Measurements from ENCODE around the gene ZNF583.

Gene ZNF583

DNA sequence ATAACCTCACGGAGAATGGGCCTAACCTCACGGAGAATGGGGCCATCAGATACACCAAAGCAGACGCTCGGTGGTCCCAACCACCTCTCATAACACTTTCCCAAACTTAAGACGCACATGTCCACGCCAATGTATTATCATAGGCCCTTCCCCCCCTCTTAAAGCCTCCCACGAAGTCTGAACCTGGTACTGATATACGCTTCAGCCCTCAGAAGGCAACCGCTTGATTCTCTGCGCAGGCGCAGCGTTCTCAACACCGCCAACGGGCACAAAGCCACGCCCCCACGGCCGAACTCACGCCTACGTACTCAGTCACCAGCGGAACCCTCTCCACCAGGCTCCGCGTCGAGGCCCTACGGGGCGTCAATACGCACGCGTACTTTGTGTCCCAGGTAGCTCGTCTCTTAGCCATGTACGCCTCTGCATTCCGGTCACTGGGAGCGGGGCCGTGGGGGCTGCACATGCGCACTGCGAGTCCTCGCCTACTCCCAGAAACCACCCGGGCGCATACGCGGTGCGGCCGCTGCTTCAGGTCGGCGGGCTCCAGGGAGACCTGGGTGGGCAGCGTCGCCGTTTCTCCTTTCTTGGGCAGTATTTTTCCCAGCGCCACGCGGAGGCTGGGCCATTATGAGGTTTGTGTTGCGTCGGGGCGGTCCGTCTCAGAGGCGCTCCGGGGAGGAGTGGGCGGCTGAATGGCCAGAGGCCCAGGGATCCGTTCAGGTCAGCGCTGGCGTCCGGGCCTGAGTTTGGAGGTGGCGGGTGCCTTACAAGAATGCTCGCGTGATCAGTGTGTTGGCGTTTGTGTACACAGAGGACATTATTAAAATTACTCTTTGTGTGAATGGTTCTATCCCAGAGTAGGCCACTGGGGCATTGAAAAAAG lies 36.1 kb upstream of the ZNF583 start:
- H3K9ac ChIP-seq (ENCODE audit: low read length) = no peak overlapping the region
- no peak overlapping the region for H3K4me3 ChIP-seq (ENCODE audit: low read length)
- no peak overlapping the region for H2AFZ ChIP-seq (ENCODE audit: low read depth, low read length)
- no peaks in the 10 kb centered on the region for H4K20me1 ChIP-seq (ENCODE audit: insufficient read depth, low read length)
- H3K27ac ChIP-seq (ENCODE audit: low read length) = no peak overlapping the region
- no peak overlapping the region for H3K4me2 ChIP-seq (ENCODE audit: low read length)
- no peaks in the 10 kb centered on the region for H3K79me2 ChIP-seq (ENCODE audit: low read length)
- TF ChIP-seq EZH2phosphoT487 (IDR thresholded peaks at IDR 0.05; ENCODE audit: low read depth) = no peak
- TF ChIP-seq, protein P1, sequence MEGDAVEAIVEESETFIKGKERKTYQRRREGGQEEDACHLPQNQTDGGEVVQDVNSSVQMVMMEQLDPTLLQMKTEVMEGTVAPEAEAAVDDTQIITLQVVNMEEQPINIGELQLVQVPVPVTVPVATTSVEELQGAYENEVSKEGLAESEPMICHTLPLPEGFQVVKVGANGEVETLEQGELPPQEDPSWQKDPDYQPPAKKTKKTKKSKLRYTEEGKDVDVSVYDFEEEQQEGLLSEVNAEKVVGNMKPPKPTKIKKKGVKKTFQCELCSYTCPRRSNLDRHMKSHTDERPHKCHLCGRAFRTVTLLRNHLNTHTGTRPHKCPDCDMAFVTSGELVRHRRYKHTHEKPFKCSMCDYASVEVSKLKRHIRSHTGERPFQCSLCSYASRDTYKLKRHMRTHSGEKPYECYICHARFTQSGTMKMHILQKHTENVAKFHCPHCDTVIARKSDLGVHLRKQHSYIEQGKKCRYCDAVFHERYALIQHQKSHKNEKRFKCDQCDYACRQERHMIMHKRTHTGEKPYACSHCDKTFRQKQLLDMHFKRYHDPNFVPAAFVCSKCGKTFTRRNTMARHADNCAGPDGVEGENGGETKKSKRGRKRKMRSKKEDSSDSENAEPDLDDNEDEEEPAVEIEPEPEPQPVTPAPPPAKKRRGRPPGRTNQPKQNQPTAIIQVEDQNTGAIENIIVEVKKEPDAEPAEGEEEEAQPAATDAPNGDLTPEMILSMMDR (IDR thresholded peaks at IDR 0.05; ENCODE audit: low read depth, low read length) = no peak
- no peaks in the 10 kb centered on the region for H3K27me3 ChIP-seq (ENCODE audit: low read depth, low read length)
- no peaks in the 10 kb centered on the region for H3K36me3 ChIP-seq (replicated peaks; ENCODE audit: low read depth, low read length)
- no peaks in the 10 kb centered on the region for H3K4me1 ChIP-seq (ENCODE audit: low read length)
- H3K9me3 ChIP-seq (ENCODE audit: insufficient read depth, low read length) = no peaks in the 10 kb centered on the region; the same call in 1 of the 2 replicates

DNA sequence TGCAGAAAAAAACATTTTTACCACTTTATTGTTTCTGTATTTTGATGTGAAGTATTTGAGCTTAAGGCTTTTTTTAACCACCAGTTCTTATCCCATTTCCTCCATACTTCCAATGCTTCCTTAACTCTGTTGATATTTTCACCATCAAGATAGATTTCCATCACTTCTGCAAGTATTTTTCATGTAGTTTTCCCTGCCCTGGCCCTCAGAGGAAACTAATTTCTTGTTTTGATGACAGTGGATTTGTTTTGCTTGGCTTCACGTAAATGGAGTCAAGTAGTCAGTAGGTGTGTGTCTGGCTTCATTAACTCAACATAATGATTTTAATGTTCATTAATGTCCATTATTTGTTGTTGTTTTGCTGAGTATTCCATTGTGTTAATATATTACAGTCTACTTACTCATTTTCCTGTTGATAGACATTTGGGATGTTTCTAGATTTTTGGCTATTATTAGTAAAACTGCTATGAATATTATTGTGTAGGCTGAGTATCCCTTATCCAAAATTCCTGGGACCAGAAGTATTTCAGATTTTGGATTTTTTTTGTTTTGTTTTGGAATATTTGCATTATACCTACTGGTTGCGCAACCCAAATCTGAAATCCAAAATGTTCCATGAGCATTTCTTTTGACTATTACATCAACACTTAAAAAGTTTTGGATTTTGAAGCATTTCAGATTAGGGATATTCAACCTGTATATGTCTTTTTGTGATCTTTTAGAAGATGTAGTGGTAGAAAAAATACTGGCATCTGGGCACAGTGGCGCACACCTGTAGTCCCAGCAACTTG lies 34.1 kb upstream of the ZNF583 start:
- no peaks in the 10 kb centered on the region for H3K27me3 ChIP-seq (ENCODE audit: low read depth, low read length)
- no peak overlapping the region for H2AFZ ChIP-seq (ENCODE audit: low read depth, low read length)
- no peak overlapping the region for H3K4me3 ChIP-seq (ENCODE audit: low read length)
- H4K20me1 ChIP-seq (ENCODE audit: insufficient read depth, low read length) = no peaks in the 10 kb centered on the region
- TF ChIP-seq EZH2phosphoT487 (IDR thresholded peaks at IDR 0.05; ENCODE audit: low read depth) = no peak
- TF ChIP-seq, protein P1 (IDR thresholded peaks at IDR 0.05; ENCODE audit: low read depth, low read length) = no peak
- no peaks in the 10 kb centered on the region for H3K4me1 ChIP-seq (ENCODE audit: low read length)
- no peaks in the 10 kb centered on the region for H3K79me2 ChIP-seq (ENCODE audit: low read length)
- H3K9me3 ChIP-seq (ENCODE audit: insufficient read depth, low read length) = no peaks in the 10 kb centered on the region
- H3K4me2 ChIP-seq (ENCODE audit: low read length) = no peak overlapping the region
- H3K9ac ChIP-seq (ENCODE audit: low read length) = no peak overlapping the region
- H3K36me3 ChIP-seq (replicated peaks; ENCODE audit: low read depth, low read length) = no peaks in the 10 kb centered on the region
- H3K27ac ChIP-seq (ENCODE audit: low read length) = no peak overlapping the region

DNA sequence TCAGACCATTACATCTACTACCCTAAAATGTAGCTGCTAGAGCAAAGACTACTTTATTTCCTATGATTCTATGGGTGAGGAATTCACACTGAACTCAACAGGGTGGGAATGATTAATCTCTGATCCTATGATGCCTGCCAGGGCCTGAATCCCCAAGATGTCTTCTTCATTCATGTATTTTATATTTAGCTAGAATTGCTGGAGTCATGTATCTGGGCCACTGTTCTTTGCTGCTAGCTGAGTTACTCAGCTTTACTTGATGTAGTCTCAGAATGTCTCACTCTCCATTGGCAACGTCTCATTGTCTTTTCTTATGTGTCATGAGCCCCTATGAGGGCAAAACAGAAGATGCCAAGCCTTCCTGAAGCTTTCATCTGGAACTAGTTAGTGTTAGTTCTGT lies 31.9 kb upstream of the ZNF583 start:
- Histone ChIP-seq H3K4me1 (ENCODE audit: low read length) (no peaks in the 10 kb centered on the region), H3K27ac (ENCODE audit: low read length) (no peak overlapping the region), H3K27me3 (ENCODE audit: low read depth, low read length) (no peaks in the 10 kb centered on the region), H2AFZ (ENCODE audit: low read depth, low read length) (no peak overlapping the region), H3K36me3 (replicated peaks; ENCODE audit: low read depth, low read length) (no peaks in the 10 kb centered on the region), H3K4me2 (ENCODE audit: low read length) (no peak overlapping the region), H3K9me3 (ENCODE audit: insufficient read depth, low read length) (0 out of 2 replicates have a peak, but pooled peaks cover 6% of the 10 kb centered on the region), H4K20me1 (ENCODE audit: insufficient read depth, low read length) (no peaks in the 10 kb centered on the region), H3K4me3 (ENCODE audit: low read length) (no peak overlapping the region), H3K9ac (ENCODE audit: low read length) (no peak overlapping the region), H3K79me2 (ENCODE audit: low read length) (no peaks in the 10 kb centered on the region)
- no peak for TF ChIP-seq EZH2phosphoT487 (IDR thresholded peaks at IDR 0.05; ENCODE audit: low read depth)
- TF ChIP-seq, protein P1 (IDR thresholded peaks at IDR 0.05; ENCODE audit: low read depth, low read length) = no peak

All from OCI-LY3 (cell line).